NCI-H345 treated with DMSO at 0.1 percent for 48 hours (cell line): ENCODE data around the gene GFOD2.

ENCODE experiments used
- DNase-seq: peaks from one replicate; lab custom pipeline; 2025; ENCODE audit not compliant: unreplicated experiment; lab: John Stamatoyannopoulos, UW

GFOD2 gene

DNA sequence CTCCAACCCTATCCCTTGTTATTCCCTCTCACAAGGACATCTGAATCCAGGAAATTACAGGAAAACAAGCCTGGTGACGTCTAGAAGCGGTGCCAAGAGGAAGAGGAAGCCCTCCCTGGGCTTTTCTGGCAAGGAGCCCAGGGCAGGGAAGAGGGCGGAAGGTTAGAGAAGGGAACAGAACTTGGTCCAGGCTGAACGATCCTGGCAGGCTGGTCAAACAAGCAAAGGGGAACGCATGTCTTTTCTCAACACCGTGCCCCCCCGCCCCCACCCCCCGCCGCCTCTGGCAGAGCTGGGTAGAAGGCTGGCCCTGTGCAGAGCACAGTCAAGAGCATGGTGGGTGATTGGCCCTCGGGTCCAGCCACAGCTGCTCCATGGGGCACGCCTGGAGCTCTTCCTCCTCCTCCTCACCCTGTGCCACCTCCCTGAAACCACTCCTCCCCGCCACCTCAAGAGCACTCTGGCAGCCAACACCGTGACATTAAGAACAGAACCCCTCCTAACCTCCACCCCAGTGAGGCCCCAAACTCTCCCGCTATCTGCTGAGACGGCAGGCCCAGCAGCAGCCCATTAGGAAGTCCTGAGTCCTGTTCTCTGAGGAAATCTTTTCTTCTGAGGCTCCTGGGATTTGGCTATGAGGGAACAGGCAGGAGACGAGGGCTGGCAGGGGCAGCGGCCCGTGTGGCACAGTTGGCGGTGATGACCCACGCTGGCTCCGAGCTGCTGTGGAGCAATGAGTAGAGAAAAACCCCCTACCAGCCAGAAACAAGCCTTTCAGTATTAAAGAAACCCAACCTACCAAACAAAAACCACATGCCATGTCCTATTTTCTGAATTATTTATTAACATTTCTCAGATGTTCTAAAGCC is 45.2 kb downstream of the GFOD2 start:
- no peak for DNase-seq

DNA sequence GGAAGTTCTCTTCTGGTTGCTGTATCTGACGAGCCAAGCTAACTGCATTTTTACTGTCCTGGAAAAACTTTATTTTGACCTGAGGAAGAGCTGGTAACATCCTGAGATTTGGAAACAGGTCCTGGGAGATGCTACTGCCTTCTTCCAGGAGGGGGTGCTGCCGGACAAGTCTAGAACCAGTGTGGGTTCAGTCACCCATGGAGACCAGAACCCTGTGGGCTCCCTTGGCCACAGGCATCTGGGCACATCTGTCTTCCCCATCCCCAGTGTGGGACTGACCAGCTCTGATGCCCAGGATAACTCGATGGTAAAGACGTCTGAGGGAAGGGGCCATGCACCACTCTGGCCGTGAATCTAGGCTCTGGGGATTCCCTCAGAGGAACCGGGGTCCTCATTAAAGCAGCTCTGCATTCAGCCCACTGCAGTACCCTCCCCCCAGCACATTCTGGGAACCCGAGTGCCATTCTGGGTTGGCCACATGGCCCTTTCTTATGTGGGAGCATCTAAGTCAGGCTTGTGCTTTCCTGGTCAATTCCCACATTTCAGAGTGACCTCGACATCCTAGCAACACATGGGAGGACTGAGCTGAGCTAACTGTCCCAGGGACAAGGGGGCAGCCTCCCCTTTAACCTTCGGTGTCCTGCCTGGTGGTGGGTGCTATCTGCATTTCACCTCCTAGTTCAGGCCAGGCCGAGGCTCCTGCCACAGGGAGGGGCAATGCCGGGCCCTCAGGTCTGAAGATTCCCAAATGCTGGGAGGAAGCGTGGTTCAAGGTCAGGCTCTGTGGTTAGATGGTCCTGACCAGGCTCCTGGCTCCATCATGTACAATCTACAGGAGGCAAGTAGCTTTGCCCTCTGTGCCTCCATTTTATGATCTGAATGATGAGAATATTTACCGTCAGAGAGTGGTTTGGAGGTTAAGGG is 46.1 kb downstream of the GFOD2 start:
- DNase-seq, result no peak

DNA sequence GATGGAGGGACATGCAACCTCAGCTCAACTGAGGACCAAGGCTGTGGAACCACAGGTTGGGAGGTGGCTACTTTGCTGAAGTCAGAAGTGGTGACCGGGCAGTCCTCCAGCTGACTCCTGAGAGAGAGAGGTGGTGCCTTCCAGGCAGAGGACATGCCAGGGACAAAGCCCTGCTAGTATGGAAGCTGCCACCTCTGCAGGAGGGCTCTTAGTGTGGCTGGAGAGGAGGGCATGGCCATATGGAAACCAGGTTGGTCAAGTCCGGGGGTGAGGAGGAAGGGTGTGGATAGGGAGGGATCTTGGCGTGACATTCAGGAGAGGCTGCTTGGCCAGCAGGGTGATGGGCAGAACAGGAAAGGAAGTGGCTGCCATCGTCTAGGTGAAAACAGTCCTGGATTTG is 46.8 kb downstream of the GFOD2 start:
- no peak for DNase-seq

DNA sequence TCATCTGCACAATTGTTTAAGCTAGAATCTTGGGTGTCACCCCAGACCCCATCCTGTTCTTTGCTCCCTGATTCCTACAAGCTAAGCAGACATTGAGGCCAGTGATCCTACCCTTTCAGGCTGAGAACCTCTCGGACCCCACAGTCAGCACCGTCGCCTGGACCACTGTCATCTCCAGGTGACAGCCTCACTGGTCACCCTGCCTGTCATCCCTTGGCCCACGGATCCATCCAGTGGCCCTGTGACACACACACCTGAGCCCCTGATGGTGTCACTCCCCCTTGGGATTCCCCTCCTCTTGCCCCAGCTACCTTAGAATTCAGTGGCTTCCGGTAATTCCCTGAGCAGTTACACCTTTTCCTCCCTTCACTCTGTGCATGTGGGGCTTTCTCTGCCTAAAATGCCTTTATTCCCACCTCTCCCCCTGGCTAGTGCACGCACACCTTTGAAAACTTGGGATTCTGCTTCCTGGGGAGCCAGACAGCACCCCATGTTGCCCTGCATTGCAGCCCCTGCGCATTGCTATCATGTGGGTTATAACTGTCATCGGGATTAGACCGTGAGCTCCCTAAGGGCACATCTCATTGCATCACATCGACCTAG is 49.5 kb downstream of the GFOD2 start:
- DNase-seq, result no peak

DNA sequence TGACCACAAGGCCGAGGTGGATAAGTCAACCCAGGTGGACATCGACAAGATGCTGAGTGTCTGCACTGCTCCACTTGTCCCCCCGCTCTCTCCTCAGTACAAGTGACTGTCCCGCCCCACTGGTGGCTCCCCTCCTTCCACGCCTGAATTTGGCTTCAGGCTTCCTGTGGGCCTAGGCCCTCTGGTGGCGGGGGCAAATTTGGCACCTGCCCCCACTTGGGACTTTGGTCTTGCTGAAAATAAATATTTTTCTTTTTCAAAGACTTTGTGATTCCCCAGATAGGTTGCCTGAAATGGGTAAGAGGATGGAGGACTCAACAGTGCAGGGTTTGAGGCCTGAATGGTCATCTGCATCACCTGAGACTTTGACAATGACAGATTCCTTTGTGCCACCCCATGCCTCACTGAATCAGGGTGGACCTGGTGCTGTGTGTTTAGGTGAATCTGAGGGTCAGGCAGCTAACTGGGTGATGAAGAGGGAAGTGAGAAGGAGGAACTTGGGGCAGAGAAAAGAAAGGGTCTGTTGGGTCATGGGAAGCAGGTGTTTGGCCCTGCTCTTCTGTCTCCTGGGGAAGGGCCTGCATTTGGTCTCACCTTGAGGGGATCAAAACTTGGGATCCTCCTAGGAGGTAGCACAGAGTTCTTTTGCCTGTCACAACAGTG is 50.5 kb downstream of the GFOD2 start:
- no peak for DNase-seq

DNA sequence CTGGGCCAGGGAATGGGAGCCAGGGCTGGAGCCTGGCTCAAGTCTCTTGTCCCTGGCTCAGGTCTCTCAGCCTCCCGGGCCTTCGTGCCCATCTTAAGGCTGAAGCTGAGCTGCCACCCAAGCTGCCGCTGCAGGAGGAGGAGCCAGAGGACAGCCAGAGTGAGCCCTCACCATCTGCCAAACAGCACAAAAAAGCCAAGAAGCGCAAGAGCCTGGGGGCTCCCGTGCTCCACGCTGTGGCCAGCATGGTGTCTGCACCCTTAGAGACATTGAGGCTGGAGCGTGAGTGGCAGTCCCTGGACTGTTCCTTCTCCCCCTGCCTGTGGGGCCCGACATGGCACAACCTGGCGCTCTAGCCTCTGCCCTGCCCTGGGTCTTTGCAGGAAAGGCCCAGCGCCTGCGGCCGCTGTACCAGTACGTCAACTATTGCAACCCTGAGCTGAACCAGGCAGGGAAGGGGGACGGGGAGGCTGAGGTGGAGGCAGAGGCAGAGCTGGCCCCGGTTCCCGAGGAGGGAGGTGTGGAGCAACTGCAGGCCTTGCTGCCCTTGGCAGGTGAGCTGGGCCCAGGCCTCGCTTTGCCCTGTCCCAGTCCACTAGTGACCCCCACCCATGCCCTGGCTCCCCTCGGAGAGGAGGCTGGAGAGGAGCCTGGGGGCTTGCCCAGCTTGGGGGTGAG is 51.2 kb downstream of the GFOD2 start:
- peak; percentile 39 for DNase-seq

DNA sequence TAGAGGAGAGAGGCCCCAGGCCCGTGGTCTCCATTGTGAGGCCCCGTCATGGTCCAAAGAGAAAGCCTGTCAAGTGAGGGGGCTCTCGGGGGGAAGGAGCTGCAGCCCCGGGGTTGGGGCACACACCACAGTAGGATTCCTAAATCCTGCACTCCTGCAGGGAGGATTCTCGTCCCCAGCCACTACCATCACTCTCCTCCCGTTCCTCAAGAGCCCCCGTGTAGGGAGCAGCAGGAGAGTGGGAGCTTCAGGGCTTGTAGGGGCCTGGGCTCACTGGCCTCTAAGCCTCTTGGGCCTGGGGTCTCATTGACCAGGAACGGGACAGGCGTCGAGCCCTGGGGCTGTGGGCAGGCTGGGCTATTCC is 51.7 kb downstream of the GFOD2 start:
- no peak for DNase-seq

DNA sequence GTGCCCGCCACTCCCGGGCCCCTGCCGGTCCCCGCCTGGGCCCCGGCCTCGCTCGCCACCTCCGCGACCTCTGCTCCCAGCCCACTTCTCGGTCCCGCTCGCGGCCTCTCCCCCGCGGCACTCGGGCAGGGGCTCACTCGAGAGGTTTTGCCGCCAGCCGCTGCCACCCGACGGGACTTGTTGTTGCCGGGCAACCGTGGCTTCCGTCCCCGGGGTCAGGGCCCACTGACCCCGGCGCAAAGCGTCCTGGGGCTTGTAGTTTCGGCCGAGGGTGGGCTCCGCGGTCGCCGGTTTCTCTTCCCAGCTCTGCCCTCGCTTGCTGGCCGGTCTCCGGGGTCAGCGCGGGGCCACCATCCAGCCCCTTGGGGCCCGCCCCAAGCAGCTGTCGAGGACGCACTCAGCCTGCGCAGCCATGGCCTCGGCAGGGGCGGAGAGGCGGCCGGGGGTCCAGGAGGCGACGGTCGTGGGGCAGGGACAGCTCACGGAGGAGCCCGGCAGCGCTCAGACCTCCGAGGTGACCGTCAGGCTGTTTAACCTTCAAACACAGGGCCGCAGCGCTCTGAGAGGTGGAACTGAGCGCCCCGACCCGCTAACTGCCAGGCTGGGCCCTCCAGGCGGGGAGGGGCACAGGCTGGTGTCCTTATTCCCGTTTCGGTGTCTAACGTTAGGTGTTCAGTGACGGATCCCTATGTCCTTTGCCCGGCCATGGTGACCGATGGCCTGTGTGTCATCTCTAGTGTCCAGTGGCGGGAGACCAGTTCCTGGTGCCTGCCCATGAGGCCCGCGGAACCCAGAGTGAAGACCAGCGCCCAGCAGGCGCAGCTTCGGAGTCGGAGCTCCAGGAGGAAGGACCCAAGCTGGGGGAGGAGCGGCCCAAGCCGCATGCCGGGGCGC is 52.3 kb downstream of the GFOD2 start, which contains the start of the genes C16orf86 and ENKD1:
C16orf86 (plus strand) TSS at position 256 of the 894 bp plus-strand sequence; CDS start at position 413, 157 bp downstream.
ENKD1 (minus strand) TSS at position 192 of the 894 bp plus-strand sequence. CDS start 308 bp downstream, outside the sequence.
- peak; percentile 21 for DNase-seq

DNA sequence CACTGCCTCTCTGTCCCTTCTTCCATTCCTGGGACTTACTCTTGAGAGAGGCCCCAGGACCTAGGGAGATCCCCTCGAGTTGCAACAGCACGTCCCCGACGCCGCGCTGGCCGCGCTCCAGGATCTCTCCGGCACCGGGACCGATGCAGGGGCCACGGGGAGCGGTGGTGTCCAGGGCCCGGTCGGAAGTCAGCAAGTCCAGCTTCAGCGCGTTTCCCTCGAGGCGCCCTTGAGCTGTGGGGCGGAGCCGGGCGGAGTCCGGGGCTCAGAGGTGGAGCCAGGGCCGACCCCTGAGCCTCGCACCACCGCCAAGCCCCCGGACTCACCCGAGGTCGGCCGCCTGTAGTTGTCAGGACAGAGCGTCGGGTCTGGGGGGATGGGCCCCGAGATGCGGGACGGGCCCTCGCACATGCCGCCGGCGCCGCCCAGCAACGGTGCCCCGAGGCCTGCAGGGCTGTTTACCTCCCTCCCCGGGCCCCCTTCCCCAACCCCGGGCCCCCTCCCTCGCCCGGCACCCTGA is 53.0 kb downstream of the GFOD2 start:
- no peak for DNase-seq

DNA sequence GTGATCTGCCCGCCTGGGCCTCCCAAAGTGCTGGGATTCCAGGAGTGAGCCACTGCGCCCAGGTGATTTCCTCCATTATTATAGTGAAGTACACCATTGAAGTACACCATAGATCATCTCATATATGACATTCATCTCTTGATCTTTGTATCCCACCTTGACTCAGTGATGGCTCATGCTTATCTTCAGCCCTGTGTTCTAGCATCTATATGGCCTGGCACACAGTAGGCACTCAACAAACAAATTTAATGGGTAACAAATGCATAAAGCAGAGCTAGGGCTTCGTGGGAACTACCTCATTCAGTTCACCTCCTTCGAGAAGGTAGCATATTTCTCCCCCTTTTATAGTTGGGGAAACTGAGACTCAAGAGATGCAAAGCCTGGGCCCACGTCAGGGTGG is 53.5 kb downstream of the GFOD2 start:
- no peak for DNase-seq

DNA sequence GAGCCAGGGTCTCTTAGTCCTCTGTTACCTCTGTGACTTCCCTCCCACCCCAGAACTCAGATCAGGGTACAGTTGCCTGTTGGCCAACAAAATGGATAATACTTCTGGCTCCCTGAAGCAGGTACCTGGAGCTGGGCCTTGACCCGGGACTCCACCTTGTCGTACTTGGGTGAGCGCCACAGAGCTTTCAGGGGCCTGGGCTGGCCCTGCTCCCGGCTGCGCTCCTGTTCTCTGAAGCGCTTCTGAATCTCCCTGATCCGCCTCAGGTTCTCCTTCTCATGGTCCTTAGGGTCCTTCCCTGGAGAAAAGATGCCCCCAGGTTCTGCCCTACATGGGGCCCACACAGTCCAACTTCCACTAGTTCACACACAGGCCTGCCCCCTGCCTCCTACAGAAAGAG is 54.2 kb downstream of the GFOD2 start:
- no peak for DNase-seq

DNA sequence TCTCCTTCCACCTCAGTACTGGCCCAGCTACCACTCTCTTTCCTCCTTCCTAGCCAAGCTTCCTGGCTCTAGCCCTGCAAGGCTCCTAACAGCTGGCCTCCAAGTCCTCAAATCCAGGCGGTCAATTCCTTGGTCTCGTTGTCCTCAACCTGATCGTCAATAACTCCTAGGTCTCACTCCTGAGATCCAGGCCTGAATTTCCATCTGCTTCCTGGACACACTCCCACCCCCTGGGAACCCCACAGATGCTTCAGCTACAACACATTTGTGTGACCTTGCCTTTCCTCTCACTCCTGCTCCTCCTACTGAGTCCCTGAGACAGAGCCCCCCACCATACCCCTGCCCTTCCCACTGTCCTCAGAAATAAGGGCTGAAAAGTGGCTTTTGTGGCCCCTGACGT is 54.9 kb downstream of the GFOD2 start:
- no peak for DNase-seq

DNA sequence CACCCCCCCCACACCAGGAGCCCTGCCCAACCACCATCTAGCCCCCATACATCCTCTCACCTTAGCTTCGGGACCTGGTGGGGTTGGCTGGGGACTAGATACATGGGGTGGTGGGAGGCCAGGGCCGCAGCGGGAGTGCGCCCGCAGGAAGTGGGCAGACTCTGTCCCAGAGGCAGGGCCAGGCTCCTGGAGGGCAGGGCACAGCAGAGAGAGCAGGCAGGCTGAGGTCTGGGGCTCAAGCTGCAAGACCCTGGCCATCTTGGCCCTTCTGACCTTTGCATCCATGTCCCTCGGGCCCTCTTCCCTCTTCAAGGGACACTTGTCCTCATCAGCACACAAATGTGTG is 55.3 kb downstream of the GFOD2 start:
- no peak for DNase-seq

DNA sequence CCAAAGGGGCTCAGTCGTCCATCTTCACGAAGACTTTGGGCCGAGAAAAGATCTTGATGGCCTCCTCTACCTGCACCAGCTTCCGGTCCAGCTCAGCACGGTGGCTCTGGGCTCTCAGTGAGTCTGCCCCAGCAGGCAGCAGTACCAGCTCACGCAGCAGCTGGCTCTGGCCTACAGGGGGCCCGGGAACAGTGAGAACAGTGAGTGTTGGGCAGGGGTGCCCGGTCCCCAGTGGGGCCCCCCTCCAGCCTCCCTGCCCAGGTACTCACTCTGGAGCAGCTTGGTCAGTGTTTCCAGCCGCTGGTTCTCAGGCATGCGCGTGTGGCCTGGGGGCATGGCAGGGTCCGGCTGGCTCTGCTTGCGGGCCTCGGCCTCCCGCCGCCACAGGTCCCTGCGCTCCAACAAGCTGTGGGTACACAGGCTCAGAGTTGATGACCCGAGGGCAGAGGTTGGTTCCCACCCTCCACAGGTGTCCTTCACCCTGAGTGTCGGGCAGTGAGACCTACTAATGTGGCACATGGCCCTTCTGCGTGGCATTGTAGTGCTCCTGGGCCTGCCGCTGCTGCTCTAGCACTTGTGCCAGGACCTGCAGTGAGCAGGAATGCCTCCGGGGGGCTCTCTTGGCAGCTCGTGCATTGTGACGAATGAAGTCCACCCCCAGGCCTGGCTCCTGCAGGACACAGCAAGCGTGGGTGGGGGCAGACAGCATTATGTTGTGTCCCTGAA is 55.8 kb downstream of the GFOD2 start:
- no peak for DNase-seq

DNA sequence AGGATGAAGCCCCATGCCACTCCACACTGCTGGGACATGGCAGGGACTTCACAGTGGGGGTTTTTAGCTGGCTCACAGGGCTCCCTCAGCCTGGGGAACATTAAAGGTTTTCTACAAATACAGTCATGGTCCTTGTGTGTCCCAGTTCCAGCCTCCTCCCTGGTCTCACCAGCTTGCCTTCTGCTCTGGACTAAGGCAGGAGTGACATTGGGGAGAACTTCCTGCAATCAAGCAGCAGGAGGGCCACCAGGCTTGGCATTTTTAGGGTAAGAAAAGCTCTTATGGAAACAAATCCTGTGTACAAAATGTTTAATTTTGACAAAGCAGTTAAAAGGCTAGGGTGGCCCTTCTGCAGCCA is 56.5 kb downstream of the GFOD2 start:
- DNase-seq, result no peak

DNA sequence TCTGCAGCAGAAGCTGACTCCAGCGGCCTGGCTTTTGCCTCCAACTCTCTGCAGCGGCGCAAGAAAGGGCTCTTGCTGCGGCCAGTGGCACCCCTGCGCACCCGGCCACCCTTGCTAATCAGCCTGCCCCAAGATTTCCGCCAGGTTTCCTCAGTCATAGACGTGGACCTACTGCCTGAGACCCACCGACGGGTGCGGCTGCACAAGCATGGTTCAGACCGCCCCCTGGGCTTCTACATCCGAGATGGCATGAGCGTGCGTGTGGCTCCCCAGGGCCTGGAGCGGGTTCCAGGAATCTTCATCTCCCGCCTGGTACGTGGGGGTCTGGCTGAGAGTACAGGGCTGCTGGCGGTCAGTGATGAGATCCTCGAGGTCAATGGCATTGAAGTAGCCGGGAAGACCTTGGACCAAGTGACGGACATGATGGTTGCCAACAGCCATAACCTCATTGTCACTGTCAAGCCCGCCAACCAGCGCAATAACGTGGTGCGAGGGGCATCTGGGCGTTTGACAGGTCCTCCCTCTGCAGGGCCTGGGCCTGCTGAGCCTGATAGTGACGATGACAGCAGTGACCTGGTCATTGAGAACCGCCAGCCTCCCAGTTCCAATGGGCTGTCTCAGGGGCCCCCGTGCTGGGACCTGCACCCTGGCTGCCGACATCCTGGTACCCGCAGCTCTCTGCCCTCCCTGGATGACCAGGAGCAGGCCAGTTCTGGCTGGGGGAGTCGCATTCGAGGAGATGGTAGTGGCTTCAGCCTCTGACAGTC is 57.0 kb downstream of the GFOD2 start:
- DNase-seq, result no peak

DNA sequence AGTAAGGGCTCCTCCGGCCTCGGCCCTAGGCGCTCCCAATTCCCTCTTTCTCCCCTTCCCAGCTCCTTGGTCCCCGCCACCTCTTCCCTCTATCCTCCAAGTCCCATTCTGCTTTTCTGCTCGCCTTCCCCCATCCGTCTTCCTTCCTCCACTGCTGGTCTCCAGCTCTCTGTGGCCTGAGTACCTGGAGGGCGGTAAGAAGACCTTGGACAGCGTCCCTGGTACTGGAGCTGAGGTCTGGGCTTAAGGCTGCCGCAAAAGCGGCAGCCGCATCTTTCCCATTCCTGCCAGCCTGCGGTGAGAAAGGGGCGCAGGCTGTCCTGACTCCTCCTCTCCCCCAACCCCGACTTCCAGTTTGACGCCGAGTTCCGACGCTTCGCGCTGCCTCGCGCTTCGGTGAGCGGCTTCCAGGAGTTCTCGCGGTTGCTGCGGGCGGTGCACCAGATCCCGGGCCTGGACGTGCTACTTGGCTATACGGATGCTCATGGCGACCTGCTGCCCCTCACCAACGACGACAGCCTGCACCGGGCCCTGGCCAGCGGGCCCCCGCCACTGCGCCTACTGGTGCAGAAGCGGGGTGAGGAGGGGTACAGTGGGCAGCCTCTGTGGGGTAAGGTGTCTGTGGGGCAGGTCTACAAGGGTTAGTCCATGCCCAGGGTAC is 57.9 kb downstream of the GFOD2 start:
- no peak for DNase-seq
